Endothelial cell of umbilical vein (primary cell): ENCODE data around the gene TMEM175.

Source experiments
- EZH2 ChIP-seq: IDR thresholded peaks from 2 replicates; pipeline ENCODE4 v1.6.1; 2012; ENCODE audit warnings: borderline replicate concordance, low read depth, mild to moderate bottlenecking, moderate library complexity, low read length, inconsistent platforms; ENCODE audit not compliant: severe bottlenecking
- FOS ChIP-seq: IDR thresholded peaks from 2 replicates; pipeline ENCODE4 v1.6.1; 2011; ENCODE audit warnings: mild to moderate bottlenecking, low read length, moderate library complexity, borderline replicate concordance; ENCODE audit not compliant: insufficient read depth
- JUN ChIP-seq: IDR thresholded peaks from 2 replicates; pipeline ENCODE4 v1.6.1; 2011; ENCODE audit warnings: borderline replicate concordance, low read depth; ENCODE audit not compliant: insufficient read length, insufficient read depth
- MYC ChIP-seq: IDR thresholded peaks from one replicate; pipeline ENCODE4 v1.6.1; 2011; ENCODE audit warnings: mild to moderate bottlenecking, low read depth, low read length
- POLR2A ChIP-seq: IDR thresholded peaks from 2 replicates; pipeline ENCODE4 v1.6.1; 2012; ENCODE audit warnings: low read depth, mild to moderate bottlenecking, control low read depth, low read length
- TF ChIP-seq, protein P1 (sequence below), 2 donors: IDR thresholded peaks; 1 replicate in 1 of 2; 2 replicates in 1 of 2; pipeline ENCODE4 v1.5.1; 2011; ENCODE audit warnings: low read length in 2 of 2, mild to moderate bottlenecking in 2 of 2, moderate library complexity in 2 of 2, control low read depth in 1 of 2, inconsistent platforms in 1 of 2, low read depth in 1 of 2; ENCODE audit not compliant: insufficient read depth in 1 of 2; ENCODE audit errors: extremely low read depth in 1 of 2
- TF ChIP-seq, protein P2 (sequence below): IDR thresholded peaks from 2 replicates; pipeline ENCODE4 v1.6.1; 2011; ENCODE audit not compliant: insufficient read depth, insufficient read length

DNA sequence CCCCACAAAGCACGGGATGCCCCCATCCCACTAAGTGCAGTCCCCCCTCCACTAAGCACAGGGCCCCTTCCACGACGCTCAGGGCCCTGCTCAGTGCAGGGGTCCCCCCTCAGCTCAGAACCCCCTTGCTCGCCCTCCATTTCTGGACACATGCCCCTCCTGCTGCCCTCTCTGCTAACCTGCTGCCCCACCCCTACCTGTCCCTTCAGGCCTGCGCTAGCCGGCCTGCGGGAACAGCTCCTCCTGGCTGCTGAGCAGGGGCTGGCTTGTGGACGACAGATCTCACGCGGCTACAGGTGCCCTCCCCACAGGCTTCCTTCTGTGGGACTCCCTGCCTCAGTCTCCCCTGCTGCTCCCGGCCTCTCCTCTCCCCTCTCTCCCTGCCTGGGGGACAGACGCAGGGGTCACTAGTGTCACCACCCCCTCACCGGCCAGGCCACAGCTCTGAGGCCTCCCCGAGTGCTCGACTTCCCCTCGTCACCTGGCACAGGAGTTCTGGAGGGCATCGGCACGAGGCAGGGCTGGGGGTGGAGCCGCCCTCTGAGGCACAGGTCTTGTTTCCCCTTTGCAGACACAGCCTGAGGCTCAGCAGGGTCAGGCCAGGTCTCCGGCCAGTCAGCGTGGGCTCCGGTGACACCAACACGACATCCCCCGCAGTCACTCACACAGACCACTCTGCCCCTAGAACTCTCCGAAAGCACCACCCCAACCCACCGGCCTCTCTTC is 21.7 kb upstream of the TMEM175 start:
- TF ChIP-seq, protein P1, sequence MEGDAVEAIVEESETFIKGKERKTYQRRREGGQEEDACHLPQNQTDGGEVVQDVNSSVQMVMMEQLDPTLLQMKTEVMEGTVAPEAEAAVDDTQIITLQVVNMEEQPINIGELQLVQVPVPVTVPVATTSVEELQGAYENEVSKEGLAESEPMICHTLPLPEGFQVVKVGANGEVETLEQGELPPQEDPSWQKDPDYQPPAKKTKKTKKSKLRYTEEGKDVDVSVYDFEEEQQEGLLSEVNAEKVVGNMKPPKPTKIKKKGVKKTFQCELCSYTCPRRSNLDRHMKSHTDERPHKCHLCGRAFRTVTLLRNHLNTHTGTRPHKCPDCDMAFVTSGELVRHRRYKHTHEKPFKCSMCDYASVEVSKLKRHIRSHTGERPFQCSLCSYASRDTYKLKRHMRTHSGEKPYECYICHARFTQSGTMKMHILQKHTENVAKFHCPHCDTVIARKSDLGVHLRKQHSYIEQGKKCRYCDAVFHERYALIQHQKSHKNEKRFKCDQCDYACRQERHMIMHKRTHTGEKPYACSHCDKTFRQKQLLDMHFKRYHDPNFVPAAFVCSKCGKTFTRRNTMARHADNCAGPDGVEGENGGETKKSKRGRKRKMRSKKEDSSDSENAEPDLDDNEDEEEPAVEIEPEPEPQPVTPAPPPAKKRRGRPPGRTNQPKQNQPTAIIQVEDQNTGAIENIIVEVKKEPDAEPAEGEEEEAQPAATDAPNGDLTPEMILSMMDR (IDR thresholded peaks at IDR 0.05; ENCODE audit: extremely low read depth in 1 of 2, insufficient read depth in 1 of 2, low read depth in 1 of 2, low read length in 2 of 2): no peak
- TF ChIP-seq, protein P2, sequence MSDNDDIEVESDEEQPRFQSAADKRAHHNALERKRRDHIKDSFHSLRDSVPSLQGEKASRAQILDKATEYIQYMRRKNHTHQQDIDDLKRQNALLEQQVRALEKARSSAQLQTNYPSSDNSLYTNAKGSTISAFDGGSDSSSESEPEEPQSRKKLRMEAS: no peak
- TF ChIP-seq JUN: no peak
- TF ChIP-seq EZH2: no peak
- no peak for TF ChIP-seq FOS
- TF ChIP-seq MYC: no peak
- TF ChIP-seq POLR2A: no peak
